ENCODE results near the gene PLA1A.
"Not testable (repeated sequence)": the region's sequence is repeated elsewhere in the genome, so short reads cannot be mapped to it uniquely, and the experiment has no call there.

The PLA1A gene

GRCh38 chr3:119562307-119562961, 35.3 kb upstream of the PLA1A start:
- Histone ChIP-seq H3K36me3 (ENCODE audit: insufficient read depth, low read length) (0 out of 2 replicates have a peak, but pooled peaks cover under 1% of the 10 kb centered on the region), H3K79me2 (ENCODE audit: insufficient read depth, low read length) (no peaks in the 10 kb centered on the region), H3K4me1 (ENCODE audit: insufficient read depth, low read length, severe bottlenecking) (peaks cover 29% of the 10 kb centered on the region), H3K27ac (ENCODE audit: low read depth, low read length, poor library complexity, severe bottlenecking) (peak overlapping the region; percentile 34), H3K4me3 (ENCODE audit: low read depth, low read length, poor library complexity, severe bottlenecking) (no peak overlapping the region), H3F3A (ENCODE audit: insufficient read depth, low read length) (no peaks in the 10 kb centered on the region), H2AFZ (ENCODE audit: low read length) (0 out of 2 replicates have a peak overlapping the region, but pooled peaks have one; percentile 32), H3K9ac (ENCODE audit: low read length) (no peak overlapping the region; the same call in 1 of the 2 replicates), H3K9me3 (ENCODE audit: low read length) (no peaks in the 10 kb centered on the region), H3K27me3 (ENCODE audit: insufficient read depth, low read length) (no peaks in the 10 kb centered on the region), H3K4me2 (ENCODE audit: low read length) (no peak overlapping the region; the same call in 1 of the 2 replicates), H4K20me1 (ENCODE audit: insufficient read depth, low read length) (no peaks in the 10 kb centered on the region), H3K9me2 (ENCODE audit: low read depth, low read length) (no peaks in the 10 kb centered on the region)
- TF ChIP-seq CTCF (IDR thresholded peaks at IDR 0.05; ENCODE audit: low read length) = no peak
- no peak for TF ChIP-seq EZH2 (IDR thresholded peaks at IDR 0.05; ENCODE audit: borderline replicate concordance, low read length)

GRCh38 chr3:119563334-119563733, 34.4 kb upstream of the PLA1A start:
- not testable (repeated sequence) for H3K79me2 ChIP-seq (ENCODE audit: insufficient read depth, low read length); H3K4me2 ChIP-seq (ENCODE audit: low read length); H4K20me1 ChIP-seq (ENCODE audit: insufficient read depth, low read length); H2AFZ ChIP-seq (ENCODE audit: low read length); H3K9me3 ChIP-seq (ENCODE audit: low read length); H3K36me3 ChIP-seq (ENCODE audit: insufficient read depth, low read length); H3K4me3 ChIP-seq (ENCODE audit: low read depth, low read length, poor library complexity, severe bottlenecking); H3F3A ChIP-seq (ENCODE audit: insufficient read depth, low read length); H3K27me3 ChIP-seq (ENCODE audit: insufficient read depth, low read length); H3K9ac ChIP-seq (ENCODE audit: low read length); H3K27ac ChIP-seq (ENCODE audit: low read depth, low read length, poor library complexity, severe bottlenecking); H3K9me2 ChIP-seq (ENCODE audit: low read depth, low read length)
- peaks cover 26% of the 10 kb centered on the region for H3K4me1 ChIP-seq (ENCODE audit: insufficient read depth, low read length, severe bottlenecking)

DNA sequence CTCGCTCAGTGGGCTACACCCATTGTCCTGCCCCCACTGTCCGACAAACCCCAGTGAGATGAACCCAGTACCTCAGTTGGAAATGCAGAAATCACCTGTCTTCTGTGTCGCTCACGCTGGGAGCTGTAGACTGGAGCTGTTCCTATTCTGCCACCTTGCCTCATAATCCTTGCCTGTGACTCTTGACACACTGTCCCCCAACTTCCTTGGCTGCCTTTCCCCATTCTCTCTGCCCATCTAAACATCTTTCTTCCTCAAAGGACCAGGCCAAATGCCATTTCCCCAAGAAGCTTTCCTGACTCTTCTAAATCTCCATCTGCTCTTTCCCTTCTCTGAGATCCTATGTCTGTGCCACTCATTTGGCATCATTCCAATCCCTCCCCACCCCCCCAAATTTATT, 28.5 kb upstream of the PLA1A start:
- no peaks in the 10 kb centered on the region for H3F3A ChIP-seq (ENCODE audit: insufficient read depth, low read length)
- no peaks in the 10 kb centered on the region for H3K79me2 ChIP-seq (ENCODE audit: insufficient read depth, low read length)
- no peaks in the 10 kb centered on the region for H3K9me2 ChIP-seq (ENCODE audit: low read depth, low read length)
- H3K9ac ChIP-seq (ENCODE audit: low read length) = no peak overlapping the region
- no peak overlapping the region for H3K27ac ChIP-seq (ENCODE audit: low read depth, low read length, poor library complexity, severe bottlenecking)
- H2AFZ ChIP-seq (ENCODE audit: low read length) = no peak overlapping the region
- H3K4me1 ChIP-seq (ENCODE audit: insufficient read depth, low read length, severe bottlenecking) = no peaks in the 10 kb centered on the region
- H3K4me2 ChIP-seq (ENCODE audit: low read length) = no peak overlapping the region
- H4K20me1 ChIP-seq (ENCODE audit: insufficient read depth, low read length) = no peaks in the 10 kb centered on the region
- H3K4me3 ChIP-seq (ENCODE audit: low read depth, low read length, poor library complexity, severe bottlenecking) = no peak overlapping the region
- no peaks in the 10 kb centered on the region for H3K36me3 ChIP-seq (ENCODE audit: insufficient read depth, low read length)
- no peaks in the 10 kb centered on the region for H3K9me3 ChIP-seq (ENCODE audit: low read length)
- H3K27me3 ChIP-seq (ENCODE audit: insufficient read depth, low read length) = no peaks in the 10 kb centered on the region
- TF ChIP-seq CTCF (IDR thresholded peaks at IDR 0.05; ENCODE audit: low read length) (no peak), EZH2 (IDR thresholded peaks at IDR 0.05; ENCODE audit: borderline replicate concordance, low read length) (no peak)

DNA sequence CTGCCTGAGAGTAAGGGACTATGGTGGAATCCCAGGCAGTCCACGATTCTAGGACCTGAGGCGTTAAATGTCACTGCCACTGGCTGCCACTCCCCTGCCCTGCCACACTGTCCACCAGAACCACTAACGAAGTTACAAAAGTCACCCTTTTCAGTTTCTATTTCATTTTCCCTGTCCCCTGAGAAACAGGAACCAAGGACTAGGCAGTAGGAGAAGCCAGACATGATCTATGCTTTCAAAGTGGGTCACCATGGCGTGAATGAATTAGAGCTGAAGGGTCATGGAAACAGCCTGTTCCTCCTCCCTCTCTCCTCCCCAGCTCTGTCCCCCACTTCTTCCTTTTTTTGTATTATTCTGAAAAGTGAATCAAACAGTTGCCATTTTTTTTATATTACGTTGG, 27.5 kb upstream of the PLA1A start:
- H3K4me3 ChIP-seq (ENCODE audit: low read depth, low read length, poor library complexity, severe bottlenecking) = no peak overlapping the region
- H3K79me2 ChIP-seq (ENCODE audit: insufficient read depth, low read length) = no peaks in the 10 kb centered on the region
- H2AFZ ChIP-seq (ENCODE audit: low read length) = no peak overlapping the region
- H3K9ac ChIP-seq (ENCODE audit: low read length) = no peak overlapping the region
- no peaks in the 10 kb centered on the region for H3K36me3 ChIP-seq (ENCODE audit: insufficient read depth, low read length)
- no peak overlapping the region for H3K4me2 ChIP-seq (ENCODE audit: low read length)
- H3K27ac ChIP-seq (ENCODE audit: low read depth, low read length, poor library complexity, severe bottlenecking) = no peak overlapping the region
- no peak for TF ChIP-seq CTCF (IDR thresholded peaks at IDR 0.05; ENCODE audit: low read length)
- no peak for TF ChIP-seq EZH2 (IDR thresholded peaks at IDR 0.05; ENCODE audit: borderline replicate concordance, low read length)
- H3K4me1 ChIP-seq (ENCODE audit: insufficient read depth, low read length, severe bottlenecking) = no peaks in the 10 kb centered on the region
- H3F3A ChIP-seq (ENCODE audit: insufficient read depth, low read length) = no peaks in the 10 kb centered on the region
- no peaks in the 10 kb centered on the region for H3K9me2 ChIP-seq (ENCODE audit: low read depth, low read length)
- H3K27me3 ChIP-seq (ENCODE audit: insufficient read depth, low read length) = no peaks in the 10 kb centered on the region
- no peaks in the 10 kb centered on the region for H4K20me1 ChIP-seq (ENCODE audit: insufficient read depth, low read length)
- no peaks in the 10 kb centered on the region for H3K9me3 ChIP-seq (ENCODE audit: low read length)
